Measurements from ENCODE around the gene MRTFB.

The MRTFB gene

DNA sequence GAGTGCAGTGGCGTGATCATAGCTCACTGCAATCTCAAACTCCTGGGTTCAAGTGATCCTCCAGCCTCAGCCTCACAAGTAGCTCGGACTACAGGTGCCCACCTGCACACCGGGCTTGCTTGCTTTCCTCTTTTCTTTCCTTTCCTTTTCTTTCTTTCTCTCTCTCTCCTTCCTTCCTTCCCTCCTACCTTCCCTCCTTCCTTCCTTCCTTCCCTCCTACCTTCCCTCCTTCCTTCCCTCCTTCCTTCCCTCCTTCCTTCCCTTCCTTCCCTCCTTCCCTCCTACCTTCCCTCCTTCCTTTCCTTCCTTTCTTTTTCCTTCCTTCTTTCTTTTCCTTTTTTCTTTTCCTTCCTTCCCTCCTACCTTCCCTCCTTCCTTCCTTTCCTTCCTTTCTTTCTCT lies 225.5 kb downstream of the MRTFB start:
- no peak for DNase-seq

DNA sequence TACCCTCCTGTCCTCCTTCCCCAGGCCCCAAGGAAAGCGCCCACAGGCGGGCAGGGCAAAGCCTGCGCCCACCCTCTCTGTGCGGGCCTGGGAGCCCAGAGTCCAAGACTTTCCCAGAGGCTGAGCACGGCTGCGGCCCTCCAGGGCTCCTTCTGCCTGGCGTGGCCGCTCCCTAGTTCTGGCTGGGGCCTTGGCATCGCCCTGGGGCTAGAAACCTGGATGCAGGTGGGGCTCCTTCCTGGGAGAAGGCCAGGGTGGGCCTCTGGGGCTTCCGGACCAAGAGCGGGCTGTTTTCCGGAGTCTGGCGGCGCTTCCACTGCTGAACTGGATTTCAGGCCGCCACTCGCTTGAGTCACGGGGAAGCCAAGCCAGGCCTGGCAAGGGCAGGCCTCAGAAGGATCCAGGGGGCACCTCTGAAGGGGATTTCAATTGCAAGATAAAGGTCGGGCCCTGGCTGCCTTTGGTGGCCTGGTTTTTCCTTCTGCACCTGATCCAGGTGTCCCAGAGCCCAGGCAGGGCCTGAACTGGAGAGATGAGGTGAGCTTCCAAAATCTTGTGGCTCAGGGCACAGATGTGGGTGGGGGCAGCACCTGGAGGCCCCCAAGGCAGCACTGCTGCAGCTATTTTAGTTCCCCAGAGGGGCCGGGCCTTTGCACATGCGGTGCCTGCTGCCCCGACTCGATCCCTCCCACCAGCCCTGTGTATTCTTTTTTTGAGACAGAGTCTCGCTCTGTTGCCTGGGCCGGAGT lies 227.4 kb downstream of the MRTFB start:
- DNase-seq: no peak

DNA sequence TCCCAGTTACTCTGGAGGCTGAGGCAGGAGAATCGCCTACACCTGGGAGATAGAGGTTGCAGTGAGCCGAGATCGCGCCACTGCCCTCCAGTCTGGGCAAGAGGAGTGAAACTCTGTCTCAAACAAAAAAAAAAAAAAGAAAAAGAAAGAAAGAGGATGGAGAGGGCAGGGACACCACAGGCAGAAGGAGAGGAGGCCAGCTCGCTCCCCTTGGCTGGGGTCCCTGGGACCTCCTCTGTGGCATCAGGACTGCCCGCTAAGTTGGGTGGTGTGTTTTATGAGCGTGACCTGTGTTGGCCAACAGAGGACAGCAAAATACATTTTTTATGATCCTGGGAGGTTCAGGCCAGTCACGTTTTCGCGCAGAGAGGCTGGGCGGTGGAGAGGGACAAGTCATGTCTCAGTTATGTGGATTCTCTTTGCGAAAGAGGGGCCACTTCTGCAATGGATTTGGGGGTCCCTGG lies 229.6 kb downstream of the MRTFB start:
- peak; percentile 80 for DNase-seq

DNA sequence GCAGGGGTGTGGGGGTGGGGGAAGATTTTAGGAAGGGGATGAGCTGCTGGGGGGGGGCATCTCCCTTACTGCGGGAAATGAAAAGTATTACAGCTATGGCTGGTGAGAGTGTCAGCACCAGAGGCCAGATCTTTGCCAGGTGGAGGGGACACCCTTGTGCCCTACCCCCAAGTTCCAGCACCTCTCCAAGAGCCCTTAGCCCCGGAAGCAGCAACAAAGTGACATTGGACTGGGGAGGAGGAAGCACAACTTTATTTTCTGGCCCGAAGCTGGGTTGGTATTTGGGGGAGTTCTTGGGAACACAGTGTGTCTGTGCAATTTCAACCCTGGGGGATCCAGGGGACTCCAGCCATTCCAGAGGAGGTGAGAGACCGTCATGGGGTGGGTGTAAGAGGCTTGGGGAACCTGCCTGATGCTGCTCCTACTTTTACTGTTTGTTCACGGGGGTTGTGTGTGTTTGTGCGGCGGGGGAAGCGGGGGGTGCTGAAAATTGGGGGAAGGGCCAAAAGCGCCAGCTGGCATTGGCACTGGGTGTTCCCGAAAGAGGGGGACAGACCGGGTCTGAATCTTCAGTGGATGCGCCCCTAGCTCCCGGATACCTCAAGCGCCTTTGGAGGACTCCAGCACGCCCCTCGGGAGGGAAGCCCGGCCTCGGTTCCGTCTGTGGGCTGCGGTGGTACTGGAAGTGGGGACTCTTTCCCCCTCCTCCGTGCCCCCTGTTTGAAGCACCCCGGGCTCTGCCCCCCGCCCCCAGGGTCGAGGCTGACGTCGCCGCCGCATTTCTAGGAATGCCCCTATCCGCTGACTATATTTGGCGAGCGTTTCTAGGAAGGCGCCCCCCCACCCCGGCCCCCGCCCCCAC lies 230.3 kb downstream of the MRTFB start:
- DNase-seq: peak; percentile 43

DNA sequence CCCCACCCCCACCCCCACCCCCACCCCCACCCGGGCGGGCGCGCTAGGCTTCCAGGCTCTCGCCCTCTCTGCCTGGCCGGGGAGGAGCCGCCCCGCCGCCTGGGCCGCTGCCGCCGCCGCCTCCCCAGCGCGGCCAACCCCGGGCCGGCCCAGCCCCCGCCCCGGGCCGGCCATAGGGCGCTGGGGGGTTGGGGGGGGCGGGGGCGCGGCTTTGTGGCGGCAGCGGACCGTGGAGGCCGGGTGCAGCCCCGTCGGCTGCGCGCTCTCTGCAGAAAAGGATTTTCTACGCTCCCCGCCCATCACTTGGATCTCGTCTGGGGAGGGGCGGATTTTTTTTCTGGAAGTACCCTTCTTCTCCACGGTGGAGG lies 230.9 kb downstream of the MRTFB start:
- DNase-seq: peak; percentile 65

DNA sequence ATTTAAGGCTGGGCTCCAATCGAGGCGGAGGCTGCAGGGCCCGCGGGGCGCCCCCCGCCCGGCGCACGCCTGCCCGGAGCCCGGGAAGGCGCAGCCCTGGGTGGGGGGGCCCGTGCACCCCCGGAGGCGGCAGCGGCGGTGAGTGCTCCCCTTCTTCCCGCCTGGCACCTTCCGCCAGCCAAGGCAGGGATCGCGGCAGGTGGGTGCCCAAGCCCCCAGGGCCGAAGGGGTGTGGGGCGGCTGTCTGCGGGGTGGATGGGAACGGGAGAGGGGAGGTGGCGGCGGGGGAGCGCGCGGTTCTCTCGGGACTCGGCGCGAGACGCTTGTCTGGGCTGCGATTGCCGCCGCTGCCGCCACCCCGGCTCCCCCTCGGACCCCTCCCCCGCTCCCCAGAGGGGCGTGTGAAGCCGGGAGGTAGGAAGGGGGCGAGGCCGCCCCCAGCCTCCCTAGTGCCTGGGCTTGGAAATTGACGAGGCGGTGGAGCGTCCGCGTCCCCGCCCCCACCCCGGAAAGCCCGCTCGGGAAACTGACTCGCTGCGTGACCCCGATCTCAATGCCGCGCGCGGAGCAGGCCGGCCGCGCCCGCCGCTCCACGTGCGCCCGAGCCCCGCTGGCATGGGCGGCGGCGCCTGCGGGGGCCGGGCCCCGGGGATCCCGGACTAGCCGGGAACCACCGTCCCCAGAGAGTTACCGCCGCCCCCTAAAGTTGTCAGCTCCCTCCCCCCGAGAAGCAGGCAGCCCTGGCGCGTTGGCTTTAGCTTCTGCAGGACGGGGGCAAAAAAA lies 231.5 kb downstream of the MRTFB start:
- peak; percentile 64 for DNase-seq

DNA sequence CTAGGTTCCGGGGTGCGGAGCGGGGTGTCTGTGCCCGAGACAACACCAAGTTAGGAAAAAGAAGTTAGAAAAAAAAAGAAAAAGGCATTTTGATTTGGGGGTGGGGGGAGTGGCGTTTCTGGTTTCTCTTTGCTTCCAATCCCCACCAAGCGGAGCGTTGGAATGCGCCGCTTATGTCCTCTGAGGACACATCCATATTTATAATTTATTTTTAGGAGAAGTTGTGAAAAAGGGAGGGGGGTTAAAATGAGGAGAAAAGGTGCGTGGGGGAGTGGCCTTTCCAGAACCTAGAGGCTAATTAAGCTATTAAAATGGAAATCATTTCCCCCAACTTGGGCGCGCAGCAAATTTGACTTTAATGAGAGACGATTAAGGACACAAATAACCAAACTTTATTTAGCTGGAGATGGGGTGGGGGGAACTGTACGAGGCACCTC lies 232.1 kb downstream of the MRTFB start:
- DNase-seq: peak; percentile 58

DNA sequence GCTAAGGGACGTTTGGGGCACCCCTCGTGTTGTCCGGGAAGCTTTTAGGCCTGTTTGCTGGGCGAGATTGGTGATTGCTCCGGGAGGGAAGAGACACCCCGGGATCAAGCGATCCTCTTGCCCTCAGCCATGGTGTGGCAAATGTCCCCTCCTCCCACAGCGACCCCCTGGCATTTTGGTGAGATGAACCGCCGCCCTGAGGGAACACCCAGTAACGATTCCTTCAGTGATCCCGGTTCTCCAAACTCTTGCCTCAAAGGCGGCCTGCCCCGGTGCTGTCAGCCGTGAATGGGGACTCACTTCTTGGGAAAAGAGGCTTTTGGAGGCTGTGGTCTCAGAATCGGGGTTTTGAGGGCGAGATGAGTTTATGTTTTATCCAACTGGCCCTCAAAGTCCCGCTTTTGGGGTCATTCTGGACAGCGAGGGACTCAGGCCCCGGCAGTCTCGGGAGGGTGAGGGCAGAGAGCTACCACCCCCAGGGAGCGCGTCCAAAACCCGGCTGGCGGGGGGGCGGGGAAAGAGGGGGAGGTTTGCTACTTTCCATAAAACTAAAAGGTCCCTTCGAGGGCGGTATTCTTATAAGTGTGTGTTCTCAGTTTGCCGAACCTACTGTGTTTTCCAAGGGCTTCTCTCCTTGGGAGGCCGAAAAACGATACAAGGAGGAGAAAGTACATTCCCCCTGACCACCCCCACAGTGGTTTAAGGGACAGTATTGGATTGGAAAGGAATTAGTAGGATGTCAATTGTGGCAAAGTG lies 232.7 kb downstream of the MRTFB start:
- DNase-seq: peak; percentile 48

DNA sequence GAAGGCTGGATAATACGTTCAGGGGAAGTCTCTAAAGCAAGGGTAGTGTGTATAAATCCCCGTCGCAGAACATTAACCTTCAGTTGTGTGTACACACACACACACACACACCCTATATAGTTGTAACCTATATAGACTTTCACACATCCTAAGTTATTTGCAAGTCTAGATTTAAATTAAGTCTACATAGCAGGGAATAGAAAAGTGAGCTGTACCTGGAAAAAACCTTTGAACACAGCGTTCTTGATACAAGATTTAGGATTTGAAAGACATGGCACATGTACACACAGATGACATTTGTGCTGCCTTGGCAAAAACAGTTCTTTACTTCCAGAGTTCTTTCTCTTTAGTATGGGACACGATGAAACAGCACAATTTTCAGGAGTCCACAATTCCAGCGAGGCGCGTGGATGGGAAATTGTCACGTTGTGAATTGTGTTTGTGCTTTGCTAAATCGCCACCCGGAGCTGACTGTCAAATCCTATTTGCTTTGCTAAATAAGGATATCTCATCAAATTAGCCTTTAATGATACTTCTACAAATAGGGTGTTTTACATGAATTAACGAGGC lies 233.9 kb downstream of the MRTFB start:
- DNase-seq: peak; percentile 77

DNA sequence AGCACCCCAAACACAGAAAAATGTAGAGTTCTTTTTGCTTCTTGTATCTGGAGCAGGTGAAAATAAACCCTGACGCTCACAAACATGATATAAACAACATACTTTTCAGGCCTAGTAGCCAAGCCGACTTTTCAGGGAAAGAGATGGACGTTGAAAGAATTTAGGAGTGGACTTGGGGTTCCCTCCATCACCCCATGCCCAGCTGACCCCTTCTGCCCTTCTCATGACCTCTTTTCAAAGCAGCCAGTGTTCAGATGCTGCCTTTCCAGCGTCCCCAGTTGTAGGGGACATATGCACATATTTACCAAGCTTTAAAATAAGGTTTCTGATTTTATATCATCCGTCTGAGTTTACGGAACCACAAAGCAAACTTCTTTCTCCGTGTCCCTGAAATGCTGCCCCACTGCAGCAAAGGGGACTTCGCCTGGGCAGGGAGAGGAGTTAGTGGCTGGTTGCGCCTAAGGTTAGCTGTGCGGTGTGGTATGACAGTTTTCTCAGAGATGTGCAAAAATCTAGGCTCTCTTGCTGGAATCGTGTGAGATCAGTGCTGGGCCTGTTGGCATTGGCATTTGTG lies 235.5 kb downstream of the MRTFB start:
- no peak for DNase-seq

DNA sequence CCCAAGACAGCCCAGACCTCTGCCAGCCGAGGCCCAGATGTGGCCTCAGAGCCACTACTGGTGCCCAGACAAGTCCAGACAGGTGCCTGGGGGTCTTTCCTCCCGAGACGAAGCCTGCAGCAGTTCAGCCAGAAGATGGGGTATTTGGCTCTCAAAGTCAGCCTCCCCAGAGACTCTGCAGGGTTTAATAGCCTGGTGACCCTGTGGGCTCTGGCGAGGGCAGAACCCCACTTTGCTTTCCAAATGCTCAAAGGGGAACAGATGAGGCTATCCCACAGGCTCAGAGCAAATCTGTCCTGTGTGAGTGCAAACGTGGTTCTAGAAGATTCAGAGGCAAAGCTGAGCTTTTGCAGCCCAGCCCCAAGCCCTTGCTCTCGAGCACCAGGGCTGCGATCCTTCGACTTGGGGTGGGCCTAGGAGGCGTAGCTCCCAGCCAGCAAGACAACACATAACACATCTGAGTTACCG lies 236.0 kb downstream of the MRTFB start:
- DNase-seq: no peak

DNA sequence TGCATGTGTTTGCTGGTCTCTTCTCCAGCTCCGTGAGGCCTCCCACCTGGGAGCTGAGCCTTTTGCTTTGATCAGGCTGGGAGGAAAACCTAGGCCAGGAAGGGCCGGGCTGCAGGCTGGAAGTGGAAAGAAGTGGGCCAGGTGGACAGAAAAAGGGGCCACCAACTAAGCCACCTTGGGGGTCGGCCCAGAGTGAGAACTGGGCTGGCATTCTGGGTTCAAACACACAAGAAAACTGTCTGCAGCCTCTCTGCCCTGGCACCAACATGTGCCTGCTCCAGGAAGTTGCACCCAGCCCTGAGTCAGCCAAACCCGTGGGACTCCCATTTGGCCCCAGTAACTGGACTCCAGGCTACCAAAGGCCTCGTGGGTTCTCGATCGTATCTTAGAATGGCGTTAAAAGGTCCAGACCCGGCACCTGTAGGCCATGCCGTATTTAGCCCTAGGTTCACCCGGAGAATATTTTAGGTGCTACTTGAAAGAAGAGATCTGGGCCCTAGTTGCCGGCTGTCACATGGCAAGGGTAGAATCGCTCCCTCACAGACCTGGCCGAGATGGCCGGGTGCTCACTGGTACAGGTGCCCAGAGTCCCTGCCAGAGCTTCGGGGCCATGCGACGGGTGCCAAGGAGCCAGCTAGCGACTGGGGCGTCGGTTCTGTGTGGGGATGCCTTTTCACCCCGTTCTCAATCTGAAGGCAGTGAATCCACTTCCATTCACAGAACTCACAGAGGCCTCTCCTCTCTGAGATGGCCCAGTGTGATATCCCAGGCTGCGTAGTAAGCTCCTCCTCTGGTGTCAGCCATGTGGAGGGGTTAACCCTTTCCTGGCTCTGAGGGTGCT lies 236.6 kb downstream of the MRTFB start:
- DNase-seq: no peak

DNA sequence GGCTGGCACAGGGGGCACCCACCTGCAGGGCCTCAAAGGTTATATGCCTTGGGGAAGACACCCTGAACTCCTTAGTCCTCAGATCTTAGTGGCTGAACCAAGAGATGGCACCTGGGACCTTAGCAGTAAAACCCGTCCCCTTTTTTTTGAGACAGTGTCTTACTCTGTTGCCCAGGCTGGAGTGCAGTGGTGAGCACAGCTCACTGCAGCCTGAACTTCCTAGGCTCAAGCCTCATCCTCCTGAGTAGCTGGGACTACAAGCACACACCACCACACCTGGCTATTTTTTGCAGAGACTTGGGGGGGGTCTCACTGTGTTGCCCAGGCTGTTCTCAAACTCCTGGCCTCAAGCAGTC lies 237.2 kb downstream of the MRTFB start:
- no peak for DNase-seq

DNA sequence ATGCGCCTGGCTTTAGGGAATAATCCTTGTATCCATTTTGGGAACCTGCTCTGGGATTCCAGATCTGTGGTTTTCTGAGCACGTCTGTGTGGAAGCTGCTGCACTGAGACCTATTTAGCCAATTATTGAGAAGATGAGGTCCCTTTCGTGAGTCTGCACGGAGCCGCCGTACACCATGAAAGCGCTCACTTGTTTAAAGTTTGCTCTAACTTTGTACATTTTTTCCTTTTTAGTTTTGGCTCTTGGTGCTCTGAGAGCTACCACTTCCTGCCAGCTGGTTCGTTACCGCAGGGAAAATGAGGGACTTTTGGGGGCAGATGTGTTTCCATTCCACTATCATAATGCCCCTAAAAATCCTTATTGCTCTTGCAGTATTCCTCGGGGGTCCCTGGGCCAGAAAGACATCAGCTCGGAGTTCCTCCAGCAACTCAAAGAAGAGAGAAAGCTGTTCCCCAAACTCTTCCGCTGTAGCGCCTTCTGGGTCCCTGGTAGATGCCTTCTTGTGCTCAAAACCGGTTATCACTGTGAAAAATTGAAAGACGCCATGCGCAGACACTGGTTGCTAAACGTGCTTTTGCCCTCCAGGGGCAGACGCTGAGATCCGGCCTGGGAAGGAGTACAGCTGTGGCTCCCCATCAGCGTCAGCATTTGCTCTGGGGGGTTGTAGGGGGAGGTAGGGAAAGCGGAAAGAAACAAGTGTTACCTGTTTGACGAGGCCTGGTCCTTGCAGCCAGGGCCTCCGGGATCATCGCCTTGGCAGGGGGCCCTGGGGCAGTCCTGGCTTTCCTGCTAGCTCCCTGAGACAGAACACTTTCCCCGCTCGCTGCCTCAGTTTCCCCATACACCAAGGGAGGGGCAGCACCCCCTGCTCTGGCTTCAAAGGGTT lies 238.1 kb downstream of the MRTFB start:
- peak; percentile 45 for DNase-seq

DNA sequence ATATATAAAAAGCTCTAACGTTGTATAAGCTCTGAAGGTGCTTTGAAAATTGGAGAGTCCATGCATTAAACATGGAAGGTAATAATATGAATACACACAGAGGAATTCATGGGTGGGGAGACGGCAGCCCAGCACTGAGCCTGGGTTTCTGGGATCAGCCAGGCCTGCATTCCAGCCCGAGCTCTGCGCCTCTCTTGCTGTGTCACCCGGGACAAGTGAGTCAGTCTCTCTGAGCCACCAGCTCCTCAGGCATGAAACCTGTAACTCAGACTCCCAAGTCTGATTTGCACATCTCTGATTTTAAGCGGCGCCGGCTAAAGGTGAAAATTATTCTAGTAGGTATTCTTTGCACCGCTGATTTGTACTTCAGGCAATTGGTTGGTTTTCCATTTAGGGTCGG lies 238.8 kb downstream of the MRTFB start:
- no peak for DNase-seq

DNA sequence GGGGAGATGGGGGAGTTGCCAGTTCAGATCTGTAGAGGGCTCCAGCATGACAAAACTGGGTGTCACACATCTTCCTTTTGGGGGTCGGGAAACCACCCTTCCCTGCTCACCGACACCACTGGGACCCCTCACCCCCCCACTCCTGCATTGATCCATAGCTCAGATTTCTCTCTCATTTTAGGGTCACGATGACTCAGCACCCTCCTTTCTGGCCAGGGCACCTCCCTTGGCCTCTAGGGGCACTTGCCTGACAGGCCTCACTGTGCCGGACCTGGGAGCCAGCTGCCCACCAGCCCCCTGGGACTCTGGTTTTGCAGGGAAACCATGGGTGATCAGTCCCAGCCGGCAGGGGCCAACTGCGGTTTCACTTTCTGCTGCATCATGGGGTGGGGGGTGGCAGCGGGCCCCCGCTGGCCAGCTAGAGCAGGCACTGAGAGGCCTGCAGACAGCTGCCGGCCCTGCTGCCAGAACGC lies 239.4 kb downstream of the MRTFB start:
- DNase-seq: no peak

DNA sequence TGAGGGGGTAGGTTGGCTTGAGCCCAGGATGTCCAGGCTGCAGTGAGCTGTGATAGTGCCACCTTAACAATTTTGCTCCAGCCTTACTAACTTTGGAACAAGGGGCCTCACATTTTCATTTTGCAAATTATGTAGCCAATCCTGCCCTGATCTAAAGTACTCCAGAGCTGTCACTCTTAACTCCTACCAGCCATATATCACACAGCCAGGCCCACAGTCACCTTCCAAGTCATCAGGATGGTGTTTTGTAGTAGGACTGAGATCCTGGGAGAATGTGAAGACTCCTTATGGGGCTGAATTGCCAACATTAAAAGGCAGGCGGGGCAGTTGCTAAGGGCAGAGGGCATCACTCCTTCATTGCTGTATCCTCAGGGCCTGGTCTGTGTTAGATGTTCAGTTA lies 243.0 kb downstream of the MRTFB start:
- no peak for DNase-seq

DNA sequence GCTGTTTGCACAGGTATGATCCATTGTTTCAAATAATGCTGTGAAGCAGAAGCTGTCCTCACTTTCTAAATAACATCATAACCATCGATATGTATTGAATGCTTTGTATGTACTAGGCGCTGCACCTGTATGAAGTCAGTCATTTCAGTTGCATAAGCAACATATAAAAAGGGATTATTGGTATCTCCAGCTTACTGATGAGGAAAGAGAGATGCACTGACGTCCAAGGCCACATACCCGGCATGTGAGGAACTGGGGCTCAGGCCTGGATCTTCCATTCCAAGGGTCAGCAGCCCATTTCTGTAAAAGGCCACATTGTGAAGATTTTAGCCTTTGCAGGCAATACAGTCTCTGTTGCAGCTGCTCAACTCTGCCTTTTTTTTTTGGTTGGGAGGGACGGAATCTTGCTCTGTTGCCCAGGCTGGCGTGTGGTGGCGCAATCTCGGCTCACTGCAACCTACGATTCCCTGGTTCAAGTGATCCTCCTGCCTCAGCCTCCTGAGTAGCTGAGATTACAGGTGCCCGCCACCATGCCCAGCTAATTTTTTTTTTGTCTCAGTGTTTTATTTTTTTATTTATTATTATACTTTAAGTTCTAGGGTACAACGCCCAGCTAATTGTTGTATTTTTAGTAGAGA lies 244.7 kb downstream of the MRTFB start:
- no peak for DNase-seq

Data from eye (tissue), 1 donor.